ENCODE data around the gene SRCAP.
"Not testable (repeated sequence)": the region's sequence is repeated elsewhere in the genome, so short reads cannot be mapped to it uniquely, and the experiment has no call there.

Gene SRCAP

DNA sequence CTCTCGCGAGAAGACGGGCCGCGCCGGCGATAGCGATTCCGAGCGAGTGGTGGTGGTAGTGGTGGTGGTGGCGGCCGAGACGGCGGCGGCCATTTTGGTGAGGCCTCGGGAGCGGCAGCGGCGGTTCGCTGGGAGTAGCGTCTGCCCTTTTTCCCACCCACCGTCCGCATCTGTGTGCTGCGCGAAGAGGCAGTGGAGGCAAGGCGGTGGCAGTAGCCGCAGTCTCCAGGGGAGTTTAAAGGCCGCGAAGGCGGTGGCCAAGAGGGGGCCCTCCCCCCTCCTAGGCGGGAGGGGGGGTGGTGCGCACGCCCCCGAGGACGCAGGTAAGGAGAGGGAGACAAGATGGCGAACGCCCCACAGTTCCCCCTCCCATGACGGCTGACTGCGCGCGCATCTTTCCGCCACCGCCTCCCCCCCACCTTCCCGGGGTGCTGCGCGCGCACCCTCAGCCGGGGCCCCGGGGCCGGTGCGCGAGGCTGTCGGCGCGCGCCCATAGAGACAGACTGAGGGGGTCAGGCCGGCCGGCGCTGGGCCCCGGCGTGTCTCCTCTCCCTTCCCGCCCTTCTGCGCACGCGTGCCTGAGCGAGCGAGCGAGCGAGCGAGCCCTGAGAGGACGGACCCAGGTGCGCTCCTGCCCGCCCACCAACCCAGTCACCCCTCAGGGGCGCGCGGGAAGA is 694 bp upstream of the SRCAP start:
- DNase-seq (ENCODE audit: low read depth, low spot score), result peak; percentile 85
- no peak overlapping the region for H3K27ac ChIP-seq (ENCODE audit: low read length)
- H3K9me3 ChIP-seq (ENCODE audit: control insufficient read depth, insufficient read depth, low read length), result no peaks in the 10 kb centered on the region
- H3K4me1 ChIP-seq (ENCODE audit: control insufficient read depth, insufficient read depth, low read length), result peaks cover 1% of the 10 kb centered on the region
- H3K36me3 ChIP-seq (ENCODE audit: control insufficient read depth, insufficient read depth, low read length), result peaks cover 9% of the 10 kb centered on the region; the same call in 1 of the 2 replicates
- peaks cover 5% of the 10 kb centered on the region for H3K27me3 ChIP-seq (ENCODE audit: control insufficient read depth, insufficient read depth, low read length)
- peak overlapping the region; percentile 65 for H3K4me3 ChIP-seq (ENCODE audit: low read length)
- WGBS (ENCODE audit: insufficient coverage, insufficient read length), result no CpG with 5 or more reads among the region's 76 CpGs

DNA sequence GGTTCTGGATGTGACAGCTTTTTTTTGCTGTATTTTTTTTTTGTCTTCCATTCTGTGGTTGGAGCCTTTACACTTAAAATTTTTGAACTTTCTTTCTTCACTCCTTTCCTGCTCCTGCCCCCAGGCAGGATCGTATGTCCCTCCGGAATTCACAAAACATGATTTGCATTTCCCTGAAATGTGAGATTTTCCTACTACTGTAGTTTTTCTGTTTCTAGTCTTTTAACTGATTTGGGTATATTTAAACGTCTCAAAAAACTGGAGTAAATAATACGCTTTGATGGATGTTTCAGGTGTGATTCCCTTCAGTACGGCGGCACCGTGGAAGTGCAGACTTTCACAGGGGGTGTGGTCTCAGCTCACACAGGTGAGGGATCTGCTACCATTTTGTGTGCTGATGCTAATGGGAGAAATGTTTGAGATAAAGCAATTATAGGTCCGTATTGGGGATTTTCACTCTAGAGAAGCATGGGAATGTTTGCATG is 686 bp downstream of the SRCAP start:
- Histone ChIP-seq H3K27me3 (ENCODE audit: control insufficient read depth, insufficient read depth, low read length) (no peaks in the 10 kb centered on the region; the same call in 1 of the 2 replicates), H3K9me3 (ENCODE audit: control insufficient read depth, insufficient read depth, low read length) (no peaks in the 10 kb centered on the region), H3K27ac (ENCODE audit: low read length) (no peak overlapping the region), H3K4me3 (ENCODE audit: low read length) (peak overlapping the region; percentile 65; the same call in 1 of the 2 replicates), H3K36me3 (ENCODE audit: control insufficient read depth, insufficient read depth, low read length) (peaks cover 12% of the 10 kb centered on the region), H3K4me1 (ENCODE audit: control insufficient read depth, insufficient read depth, low read length) (peaks cover 1% of the 10 kb centered on the region)
- no CpG with 5 or more reads among the region's 8 CpGs for WGBS (ENCODE audit: insufficient coverage, insufficient read length)
- DNase-seq (ENCODE audit: low read depth, low spot score), result no peak

DNA sequence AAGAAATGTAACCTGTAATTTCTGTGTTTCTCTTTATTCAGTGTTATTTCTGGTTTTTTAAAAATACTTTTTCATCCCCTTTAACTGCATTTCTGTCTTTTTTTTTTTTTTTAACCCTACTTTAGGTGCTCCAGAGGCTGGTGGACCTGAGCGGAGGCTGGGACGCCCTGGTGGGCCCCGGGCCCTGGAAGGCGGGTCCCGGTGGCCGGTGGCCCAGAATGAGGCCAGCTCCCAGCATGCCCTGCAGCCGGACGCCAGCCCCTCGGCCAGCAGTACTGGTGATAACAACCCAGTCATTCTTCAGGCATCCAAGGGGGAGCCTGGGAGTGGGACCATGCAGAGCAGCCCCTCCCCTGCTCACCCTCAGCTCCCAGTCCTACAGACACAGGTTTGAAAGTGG is 1.5 kb downstream of the SRCAP start:
- no peak for DNase-seq (ENCODE audit: low read depth, low spot score)
- Histone ChIP-seq H3K4me3 (ENCODE audit: low read length) (no peak overlapping the region), H3K27ac (ENCODE audit: low read length) (no peak overlapping the region), H3K4me1 (ENCODE audit: control insufficient read depth, insufficient read depth, low read length) (peaks cover 1% of the 10 kb centered on the region), H3K9me3 (ENCODE audit: control insufficient read depth, insufficient read depth, low read length) (no peaks in the 10 kb centered on the region), H3K27me3 (ENCODE audit: control insufficient read depth, insufficient read depth, low read length) (no peaks in the 10 kb centered on the region), H3K36me3 (ENCODE audit: control insufficient read depth, insufficient read depth, low read length) (peaks cover 15% of the 10 kb centered on the region)
- no CpG with 5 or more reads among the region's 9 CpGs for WGBS (ENCODE audit: insufficient coverage, insufficient read length)

GRCh38 chr16:30700971-30701370 is 2.0 kb downstream of the SRCAP start:
- Histone ChIP-seq H3K36me3 (ENCODE audit: control insufficient read depth, insufficient read depth, low read length) (peaks cover 15% of the 10 kb centered on the region), H3K9me3 (ENCODE audit: control insufficient read depth, insufficient read depth, low read length) (no peaks in the 10 kb centered on the region), H3K4me3 (ENCODE audit: low read length) (no peak overlapping the region), H3K27me3 (ENCODE audit: control insufficient read depth, insufficient read depth, low read length) (no peaks in the 10 kb centered on the region), H3K27ac (ENCODE audit: low read length) (no peak overlapping the region), H3K4me1 (ENCODE audit: control insufficient read depth, insufficient read depth, low read length) (peaks cover 1% of the 10 kb centered on the region)
- WGBS (ENCODE audit: insufficient coverage, insufficient read length), result no CpG with 5 or more reads among the region's 5 CpGs
- no peak for DNase-seq (ENCODE audit: low read depth, low spot score)

- H3K27ac ChIP-seq (ENCODE audit: low read length); H3K4me3 ChIP-seq (ENCODE audit: low read length); H3K27me3 ChIP-seq (ENCODE audit: control insufficient read depth, insufficient read depth, low read length); H3K9me3 ChIP-seq (ENCODE audit: control insufficient read depth, insufficient read depth, low read length); H3K4me1 ChIP-seq (ENCODE audit: control insufficient read depth, insufficient read depth, low read length); DNase-seq (ENCODE audit: low read depth, low spot score): not testable (repeated sequence)
- peaks cover 32% of the 10 kb centered on the region for H3K36me3 ChIP-seq (ENCODE audit: control insufficient read depth, insufficient read depth, low read length)
- no CpG with 5 or more reads among the region's 12 CpGs for WGBS (ENCODE audit: insufficient coverage, insufficient read length)
Observed at GRCh38 chr16:30703071-30703470, 4.1 kb downstream of the SRCAP start.

DNA sequence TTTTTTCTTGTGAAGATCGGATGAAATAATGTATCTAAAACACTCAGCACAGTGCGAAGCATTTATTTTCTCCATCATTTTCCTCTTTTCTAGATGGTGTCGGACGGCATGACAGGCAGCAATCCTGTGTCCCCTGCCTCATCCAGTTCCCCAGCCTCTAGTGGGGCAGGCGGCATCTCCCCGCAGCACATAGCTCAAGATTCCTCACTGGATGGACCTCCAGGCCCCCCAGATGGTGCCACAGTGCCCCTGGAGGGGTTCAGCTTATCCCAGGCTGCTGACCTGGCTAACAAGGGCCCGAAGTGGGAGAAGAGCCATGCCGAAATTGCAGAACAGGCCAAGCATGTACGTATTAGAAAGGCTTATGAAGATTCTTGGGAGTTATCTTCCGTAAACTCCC is 5.0 kb downstream of the SRCAP start:
- WGBS (ENCODE audit: insufficient coverage, insufficient read length), result no CpG with 5 or more reads among the region's 10 CpGs
- Histone ChIP-seq H3K27ac (ENCODE audit: low read length) (no peak overlapping the region), H3K9me3 (ENCODE audit: control insufficient read depth, insufficient read depth, low read length) (no peaks in the 10 kb centered on the region), H3K27me3 (ENCODE audit: control insufficient read depth, insufficient read depth, low read length) (no peaks in the 10 kb centered on the region), H3K4me3 (ENCODE audit: low read length) (no peak overlapping the region), H3K36me3 (ENCODE audit: control insufficient read depth, insufficient read depth, low read length) (peaks cover 36% of the 10 kb centered on the region), H3K4me1 (ENCODE audit: control insufficient read depth, insufficient read depth, low read length) (peaks cover 1% of the 10 kb centered on the region)
- DNase-seq (ENCODE audit: low read depth, low spot score), result no peak

DNA sequence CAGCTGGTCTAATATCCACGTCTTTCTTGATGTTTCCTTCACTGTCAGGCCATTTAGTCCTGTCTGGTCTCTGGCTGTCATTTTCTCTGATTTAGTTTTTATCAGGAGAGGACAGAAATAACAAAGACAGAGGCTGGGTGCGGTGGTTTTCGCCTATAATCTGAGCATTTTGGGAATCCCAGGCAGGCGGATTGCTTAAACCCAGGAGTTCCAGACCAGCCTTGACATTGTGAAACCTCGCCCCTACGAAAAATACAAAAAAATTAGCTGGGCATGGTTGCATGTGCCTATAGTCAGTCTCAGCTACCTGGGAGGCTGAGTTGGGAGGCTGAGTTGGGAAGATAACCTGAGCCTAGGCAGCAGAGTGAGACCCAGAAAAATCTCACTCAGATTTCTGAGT is 7.1 kb downstream of the SRCAP start:
- no peaks in the 10 kb centered on the region for H3K9me3 ChIP-seq (ENCODE audit: control insufficient read depth, insufficient read depth, low read length)
- no peaks in the 10 kb centered on the region for H3K4me1 ChIP-seq (ENCODE audit: control insufficient read depth, insufficient read depth, low read length)
- H3K4me3 ChIP-seq (ENCODE audit: low read length), result no peak overlapping the region
- H3K27ac ChIP-seq (ENCODE audit: low read length), result no peak overlapping the region
- no peaks in the 10 kb centered on the region for H3K27me3 ChIP-seq (ENCODE audit: control insufficient read depth, insufficient read depth, low read length)
- DNase-seq (ENCODE audit: low read depth, low spot score), result no peak
- peaks cover 50% of the 10 kb centered on the region for H3K36me3 ChIP-seq (ENCODE audit: control insufficient read depth, insufficient read depth, low read length)
- no CpG with 5 or more reads among the region's 6 CpGs for WGBS (ENCODE audit: insufficient coverage, insufficient read length)

DNA sequence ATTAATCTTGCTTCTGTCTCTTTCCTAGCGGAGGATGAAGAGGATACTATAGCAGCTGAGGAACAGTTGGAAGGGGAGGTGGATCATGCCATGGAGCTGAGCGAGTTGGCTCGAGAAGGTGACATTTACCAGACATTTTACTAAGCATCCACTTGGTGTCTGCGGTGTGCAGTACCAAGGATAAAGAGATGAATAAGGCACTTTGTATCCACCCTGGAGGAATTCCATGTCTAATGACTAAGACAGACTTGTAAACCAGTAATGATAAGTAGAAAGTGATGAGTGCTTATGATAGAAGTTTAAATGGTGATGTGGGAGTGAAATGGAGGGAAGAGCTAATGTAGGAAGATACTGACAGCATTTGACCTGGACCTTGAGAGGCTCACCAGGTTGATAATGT is 12.0 kb downstream of the SRCAP start:
- H3K27ac ChIP-seq (ENCODE audit: low read length), result no peak overlapping the region
- no CpG with 5 or more reads among the region's 4 CpGs for WGBS (ENCODE audit: insufficient coverage, insufficient read length)

GRCh38 chr16:30711712-30712111 is 12.7 kb downstream of the SRCAP start:
- H3K36me3 ChIP-seq (ENCODE audit: control insufficient read depth, insufficient read depth, low read length), result peaks cover 75% of the 10 kb centered on the region
- H3K4me1 ChIP-seq (ENCODE audit: control insufficient read depth, insufficient read depth, low read length), result no peaks in the 10 kb centered on the region
- DNase-seq (ENCODE audit: low read depth, low spot score), result no peak
- WGBS (ENCODE audit: insufficient coverage, insufficient read length), result no CpG with 5 or more reads among the region's 1 CpG
- H3K9me3 ChIP-seq (ENCODE audit: control insufficient read depth, insufficient read depth, low read length), result no peaks in the 10 kb centered on the region
- no peak overlapping the region for H3K4me3 ChIP-seq (ENCODE audit: low read length)
- H3K27me3 ChIP-seq (ENCODE audit: control insufficient read depth, insufficient read depth, low read length), result no peaks in the 10 kb centered on the region
- H3K27ac ChIP-seq (ENCODE audit: low read length), result no peak overlapping the region

More for the DNA sequence above, 12.0 kb downstream of the SRCAP start:
- H3K4me1 ChIP-seq (ENCODE audit: control insufficient read depth, insufficient read depth, low read length), result no peaks in the 10 kb centered on the region
- DNase-seq (ENCODE audit: low read depth, low spot score), result no peak
- no peaks in the 10 kb centered on the region for H3K9me3 ChIP-seq (ENCODE audit: control insufficient read depth, insufficient read depth, low read length)
- peaks cover 74% of the 10 kb centered on the region for H3K36me3 ChIP-seq (ENCODE audit: control insufficient read depth, insufficient read depth, low read length)
- H3K4me3 ChIP-seq (ENCODE audit: low read length), result no peak overlapping the region
- H3K27me3 ChIP-seq (ENCODE audit: control insufficient read depth, insufficient read depth, low read length), result no peaks in the 10 kb centered on the region

DNA sequence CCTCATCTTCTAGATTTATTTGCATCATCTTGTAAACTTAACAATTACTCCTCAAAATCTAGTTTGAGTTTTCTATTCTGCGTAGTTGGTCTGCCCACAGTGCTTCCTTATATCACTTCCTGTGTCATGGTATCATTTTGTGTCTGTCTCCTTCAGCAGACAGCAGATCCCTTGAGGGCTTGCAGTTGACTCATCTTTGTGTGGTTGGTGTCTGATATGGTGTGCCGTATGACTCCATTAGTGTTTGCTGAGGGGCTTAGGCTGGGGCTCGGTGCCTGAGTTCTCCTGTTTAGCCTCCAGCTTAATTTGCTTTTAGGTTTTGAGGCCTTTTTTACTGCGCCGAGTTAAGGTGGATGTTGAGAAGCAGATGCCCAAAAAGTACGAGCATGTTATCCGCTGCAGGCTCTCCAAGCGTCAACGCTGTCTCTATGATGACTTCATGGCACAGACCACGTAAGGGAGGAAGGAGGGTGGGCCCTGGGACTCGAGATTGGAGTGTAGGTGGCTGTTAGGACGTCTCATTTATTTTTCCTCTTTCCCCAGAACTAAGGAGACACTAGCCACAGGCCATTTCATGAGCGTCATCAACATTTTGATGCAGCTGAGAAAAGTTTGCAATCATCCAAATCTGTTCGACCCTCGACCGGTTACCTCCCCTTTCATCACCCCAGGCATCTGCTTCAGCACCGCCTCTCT is 16.9 kb downstream of the SRCAP start:
- Histone ChIP-seq H3K36me3 (ENCODE audit: control insufficient read depth, insufficient read depth, low read length) (peaks cover 54% of the 10 kb centered on the region), H3K4me1 (ENCODE audit: control insufficient read depth, insufficient read depth, low read length) (no peaks in the 10 kb centered on the region), H3K4me3 (ENCODE audit: low read length) (no peak overlapping the region), H3K27me3 (ENCODE audit: control insufficient read depth, insufficient read depth, low read length) (no peaks in the 10 kb centered on the region), H3K9me3 (ENCODE audit: control insufficient read depth, insufficient read depth, low read length) (no peaks in the 10 kb centered on the region), H3K27ac (ENCODE audit: low read length) (no peak overlapping the region)
- no peak for DNase-seq (ENCODE audit: low read depth, low spot score)
- WGBS (ENCODE audit: insufficient coverage, insufficient read length), result no CpG with 5 or more reads among the region's 17 CpGs
